H1 (cell line): Measurements from ENCODE around the gene TCF20. TPM values are rescaled to one million over a fixed set of nuclear protein-coding genes. Genes with fewer than 3 reads are reported as not detected.

ENCODE experiments used
- EP300 ChIP-seq, 2 experiments: IDR thresholded peaks; 1 replicate in 1 of 2; 2 replicates in 1 of 2; pipeline ENCODE4 v1.6.1; 2011 to 2012; ENCODE audit warnings: low read depth in 2 of 2, low read length in 2 of 2, mild to moderate bottlenecking in 2 of 2, borderline replicate concordance in 1 of 2, inconsistent platforms in 1 of 2, moderate library complexity in 1 of 2
- polyA plus RNA-seq, 7 experiments: library from polyadenylated mRNA; depleted of rRNA in 3 of 7; stranded (reverse) in 5 of 7; unstranded in 2 of 7; fragments of >200 nt in 5 of 7; fragments of 200-250 nt in 2 of 7; gene quantifications; 1 replicate in 5 of 7; 2 replicates in 1 of 7; 4 replicates in 1 of 7; pipeline versions ENCODE4 v1.2.1 to v1.2.3, GENCODE V29; 2011 to 2013; ENCODE audit warnings: missing spikeins in 2 of 7, mixed read lengths in 2 of 7
- total RNA-seq: library from RNA; stranded (reverse); fragmentation: NEBNext Ultra II Directional; extraction: Animal tissue kit (Norgen Biotek cat#: 25700); gene quantifications from 2 replicates; pipeline ENCODE4 v1.2.1, GENCODE V29; 2021

TCF20 gene
- total and polyA plus RNA-seq, 2 of the 8 experiments (the other 6 are each of a cell fraction or from before 2014, with no cell fraction given) = 22.0 to 79.8 TPM

GRCh38 chr22:42225841-42226240 is 44.6 kb downstream of the TCF20 start (continued):
- no peak for TF ChIP-seq EP300 (IDR thresholded peaks at IDR 0.05; ENCODE audit: borderline replicate concordance in 1 of 2, low read depth in 2 of 2, low read length in 2 of 2)
- TF ChIP-seq, all 59 proteins: peak for 0
